COR-L47 (cell line): ENCODE measurements around the gene DKKL1.
"Not testable (repeated sequence)": the region's sequence is repeated elsewhere in the genome, so short reads cannot be mapped to it uniquely, and the experiment has no call there.

ENCODE experiments used
- DNase-seq: peaks from one replicate; lab custom pipeline; 2025; lab: John Stamatoyannopoulos, UW

DKKL1 gene

DNA sequence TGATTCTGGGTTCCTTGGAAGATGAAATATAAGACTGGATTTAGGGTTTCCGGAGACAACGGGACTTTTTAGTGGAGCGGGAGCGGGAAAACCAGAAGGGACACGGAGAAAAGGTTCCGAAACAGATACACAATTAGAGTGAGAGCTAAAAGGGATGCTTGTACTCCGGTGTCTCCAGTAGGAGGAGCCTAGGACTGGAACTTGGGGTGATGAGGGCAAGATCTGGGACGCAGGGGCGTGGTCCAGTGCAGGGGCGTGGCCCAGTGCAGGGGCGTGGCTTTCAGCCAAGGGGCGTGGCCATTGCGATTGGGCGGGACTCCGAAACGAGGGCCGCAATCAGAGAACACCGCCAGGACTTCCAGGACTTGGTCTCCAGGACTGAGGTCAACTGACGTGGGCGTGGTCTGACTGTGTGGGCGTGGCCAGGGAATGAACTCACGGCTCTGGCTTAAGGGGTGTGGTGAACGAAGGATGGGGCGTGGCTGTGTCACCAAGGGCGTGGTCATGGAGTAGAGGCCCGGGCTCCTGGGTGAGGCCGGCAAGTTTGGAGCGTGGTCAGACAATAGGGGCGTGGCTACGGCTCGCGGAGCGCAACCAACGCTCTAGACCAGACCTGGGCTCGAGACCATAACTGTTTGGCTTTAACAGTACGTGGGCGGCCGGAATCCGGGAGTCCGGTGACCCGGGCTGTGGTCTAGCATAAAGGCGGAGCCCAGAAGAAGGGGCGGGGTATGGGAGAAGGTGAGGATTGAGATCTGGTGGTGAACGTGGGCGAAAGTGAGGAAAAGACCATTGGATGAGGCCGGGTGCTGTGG is at the start of gene DKKL1:
Gene DKKL1 (plus strand): TSS at position 610 of the 815 bp plus-strand sequence. CDS start 122 bp downstream, at position 732.
- no peak for DNase-seq

DNA sequence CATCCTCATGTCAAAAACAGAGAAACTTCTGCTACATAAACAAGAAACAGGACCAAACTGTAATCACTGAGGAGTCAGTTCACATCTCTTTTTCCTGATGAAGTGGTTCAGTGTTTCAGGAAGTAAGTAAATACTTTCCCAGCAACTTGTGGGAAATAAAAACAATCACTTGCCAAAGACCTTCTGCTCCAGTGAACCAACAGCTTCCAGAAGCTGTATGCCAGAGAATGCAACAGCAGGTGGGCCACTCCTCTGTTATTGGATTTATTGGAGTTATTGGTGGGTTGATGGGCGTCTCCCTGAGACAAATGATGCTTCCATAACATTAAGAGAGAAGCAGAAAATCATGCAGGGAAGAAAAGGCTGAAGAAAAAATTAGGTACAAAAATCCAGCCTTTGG is 48.6 kb upstream of the DKKL1 start:
- no peak for DNase-seq

DNA sequence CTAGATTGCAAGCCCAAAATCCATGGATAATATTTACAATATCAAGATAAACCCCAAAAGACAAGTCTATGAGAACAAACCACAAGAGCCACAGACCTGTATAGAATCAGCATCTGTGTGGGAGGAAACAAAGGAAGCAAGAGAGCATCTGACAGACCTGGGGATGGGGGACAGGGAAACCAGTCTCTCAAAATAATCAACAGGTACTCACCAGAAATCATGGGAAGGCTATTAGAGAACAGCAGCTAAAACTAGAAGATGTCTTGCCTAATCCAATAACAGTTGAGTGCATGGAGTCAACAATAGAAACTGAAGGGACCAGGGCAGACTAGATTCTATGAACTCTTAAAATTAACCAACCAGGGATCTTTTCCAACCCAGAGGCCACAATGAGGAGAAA is 47.4 kb upstream of the DKKL1 start:
- no peak for DNase-seq

- DNase-seq, result no peak
Measured at GRCh38 chr19:49318296-49318695, 45.4 kb upstream of the DKKL1 start.

- DNase-seq, result no peak
Measured at GRCh38 chr19:49324801-49325576, 38.7 kb upstream of the DKKL1 start, which contains the start of gene SLC6A16. Gene SLC6A16, minus strand, starts transcription at chr19:49325191. Its CDS starts 13,844 bp downstream, at chr19:49311347.

DNA sequence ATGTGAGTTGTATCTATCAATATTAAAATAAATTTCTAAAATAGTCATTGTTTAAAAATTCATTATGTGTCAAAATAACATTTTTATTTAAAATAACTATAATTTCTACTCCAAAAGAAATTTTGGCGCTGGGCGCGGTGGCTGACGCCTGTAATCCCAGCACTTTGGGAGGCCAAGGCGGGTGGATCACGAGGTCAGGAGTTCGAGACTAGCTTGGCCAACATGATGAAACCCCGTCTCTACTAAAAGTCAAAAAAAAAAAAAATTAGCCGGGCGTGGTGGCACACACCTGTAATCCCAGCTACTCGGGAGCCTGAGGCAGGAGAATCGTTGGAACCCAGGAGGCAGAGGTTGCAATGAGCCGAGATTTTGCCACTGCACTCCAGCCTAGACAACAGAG is 37.9 kb upstream of the DKKL1 start:
- not testable (repeated sequence) for DNase-seq

DNA sequence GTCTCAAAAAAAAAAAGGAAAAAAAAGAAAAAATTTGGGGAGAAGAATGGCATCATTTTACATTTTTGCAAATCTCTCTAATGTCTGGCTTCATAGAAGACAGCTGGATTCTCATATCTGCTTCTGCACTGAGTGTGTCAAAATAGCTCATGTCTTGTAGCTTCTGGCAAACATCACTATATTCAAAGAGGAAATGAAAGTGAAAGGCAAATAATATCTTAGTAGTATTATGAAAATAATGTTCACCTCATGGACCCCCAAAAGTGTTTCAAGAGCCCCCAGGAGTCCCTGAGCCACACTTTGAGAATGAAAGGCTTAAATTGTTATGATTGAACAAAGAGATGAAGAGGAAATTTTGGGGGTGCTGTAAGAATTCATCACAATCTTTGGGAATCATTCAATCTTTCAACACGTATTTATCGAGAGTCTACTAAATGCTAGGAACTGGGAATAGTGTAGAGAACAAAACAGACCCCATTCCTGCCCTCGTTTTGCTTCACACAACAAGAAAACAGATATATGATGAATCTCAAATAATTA is 37.4 kb upstream of the DKKL1 start:
- DNase-seq, result no peak

GRCh38 chr19:49327878-49328544 is 35.7 kb upstream of the DKKL1 start:
- no peak for DNase-seq

GRCh38 chr19:49328741-49329140 is 34.9 kb upstream of the DKKL1 start:
- DNase-seq, result no peak

- DNase-seq, result not testable (repeated sequence)
Measured at GRCh38 chr19:49331187-49331586, 32.5 kb upstream of the DKKL1 start.

- DNase-seq, result no peak
Measured at GRCh38 chr19:49331616-49332055, 32.0 kb upstream of the DKKL1 start.

DNA sequence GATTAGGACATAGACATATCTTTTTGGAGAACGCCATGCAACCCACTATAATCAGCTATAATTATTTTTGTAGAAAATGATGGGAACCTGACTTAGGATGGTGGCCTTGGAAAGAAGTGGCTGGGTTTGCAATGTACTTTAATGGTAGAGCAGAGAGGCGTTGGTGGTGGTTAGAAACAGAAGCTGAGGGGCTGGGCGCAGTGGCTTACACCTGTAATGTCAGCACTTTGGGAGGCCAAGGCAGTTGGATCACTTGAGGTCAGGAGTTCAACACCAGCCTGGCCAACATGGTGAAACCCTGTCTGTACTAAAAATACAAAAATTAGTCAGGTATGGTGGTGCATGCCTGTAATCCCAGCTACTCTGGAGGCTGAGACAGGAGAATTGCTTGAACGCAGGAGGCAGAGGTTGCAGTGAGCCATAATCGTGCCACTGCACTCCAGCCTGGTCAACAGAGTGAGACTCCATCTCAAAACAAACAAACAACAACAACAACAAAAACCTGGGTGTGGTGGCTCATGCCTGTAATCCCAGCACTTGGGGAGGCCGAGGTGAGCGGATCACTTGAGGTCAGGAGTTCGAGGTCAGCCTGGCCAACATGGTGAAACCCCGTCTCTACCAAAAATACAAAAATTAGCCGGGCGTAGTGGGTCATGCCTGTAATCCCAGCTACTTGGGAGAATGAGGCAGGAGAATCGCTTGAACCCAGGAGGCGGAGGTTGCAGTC is 30.8 kb upstream of the DKKL1 start:
- not testable (repeated sequence) for DNase-seq

GRCh38 chr19:49333418-49333805 is 30.3 kb upstream of the DKKL1 start:
- DNase-seq, result no peak

GRCh38 chr19:49333811-49334288 is 29.8 kb upstream of the DKKL1 start:
- DNase-seq, result no peak

DNA sequence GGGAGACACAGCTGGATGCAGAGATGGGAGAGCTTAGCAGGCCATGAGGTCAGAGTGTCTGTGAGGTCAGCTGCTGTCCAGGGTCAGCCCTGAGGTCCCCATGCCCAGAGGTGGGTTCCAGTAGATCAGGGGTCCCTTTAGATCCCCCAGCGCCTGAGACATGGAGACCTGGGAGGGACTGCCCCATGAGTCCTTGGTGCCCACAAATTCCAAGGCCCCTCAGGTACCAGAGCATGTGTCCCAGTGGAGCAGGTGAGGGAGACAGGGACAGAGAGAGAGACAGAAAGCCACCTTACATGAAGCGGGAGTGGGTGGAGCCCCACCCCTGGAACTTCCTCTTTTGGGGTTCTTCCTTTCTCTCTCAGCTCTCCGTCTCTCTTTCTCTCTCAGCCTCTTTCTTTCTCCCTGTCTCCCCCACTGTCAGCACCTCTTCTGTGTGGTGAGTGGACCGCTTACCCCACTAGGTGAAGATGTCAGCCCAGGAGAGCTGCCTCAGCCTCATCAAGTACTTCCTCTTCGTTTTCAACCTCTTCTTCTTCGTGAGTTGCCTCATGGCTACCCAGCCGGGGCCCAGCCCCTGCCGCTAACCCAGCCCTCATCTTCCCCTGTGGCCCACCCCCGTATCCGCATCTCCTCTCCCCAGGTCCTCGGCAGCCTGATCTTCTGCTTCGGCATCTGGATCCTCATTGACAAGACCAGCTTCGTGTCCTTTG is 28.4 kb upstream of the DKKL1 start, which contains the start of gene CD37:
Gene CD37 (plus strand): TSS at position 336 of the 713 bp plus-strand sequence. CDS start 135 bp downstream, at position 471.
- DNase-seq, result no peak

GRCh38 chr19:49335784-49336481 is 27.7 kb upstream of the DKKL1 start:
- no peak for DNase-seq

GRCh38 chr19:49336482-49337266 is 27.0 kb upstream of the DKKL1 start:
- no peak for DNase-seq

GRCh38 chr19:49337267-49338022 is 26.2 kb upstream of the DKKL1 start:
- no peak for DNase-seq
